CD4-positive, alpha-beta T cell treated with Interleukin-1 beta for 1 hour (primary cell): Measurements from ENCODE around the gene GIMAP4.
"Not testable (repeated sequence)": the region's sequence is repeated elsewhere in the genome, so short reads cannot be mapped to it uniquely, and the experiment has no call there.

ENCODE experiments used
- DNase-seq, 2 donors: peaks; one replicate each; pipeline ENCODE4 v3.0.0-alpha.2; 2020 to 2022

Gene GIMAP4

DNA sequence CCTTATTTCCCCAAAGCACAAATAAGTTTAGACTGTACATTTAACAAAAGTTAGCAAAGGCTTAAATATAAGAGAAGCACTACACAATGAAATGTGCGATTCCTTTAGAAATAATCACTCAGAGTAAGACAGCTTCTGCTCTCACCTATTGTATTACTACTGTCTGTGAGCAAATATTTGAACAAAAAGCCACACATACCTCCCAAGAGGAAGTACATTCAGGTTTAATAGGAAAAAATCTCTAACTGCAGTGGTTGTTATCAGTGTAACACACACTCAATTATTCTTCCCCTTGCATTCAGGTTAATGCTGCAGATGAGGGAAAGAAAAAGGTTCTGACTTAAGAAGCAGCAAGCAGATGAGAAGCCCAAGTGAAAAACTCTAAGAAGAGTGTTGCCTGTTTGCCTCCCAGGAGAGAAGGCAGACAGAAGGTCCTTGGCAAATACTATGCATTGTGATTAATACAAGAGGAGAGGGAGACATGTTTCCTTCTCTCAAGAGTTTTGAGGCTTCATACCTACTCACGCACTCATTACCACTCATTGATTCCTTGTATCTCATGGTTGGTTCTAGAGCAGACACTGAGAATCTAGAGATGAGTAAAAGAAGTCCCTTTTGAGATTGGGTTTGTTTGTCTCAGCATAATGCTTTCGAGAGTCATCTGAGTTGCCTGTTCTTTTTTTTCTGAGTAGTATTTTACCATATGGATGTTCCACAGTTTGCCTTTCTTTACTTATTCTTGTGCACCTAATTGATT is 13.6 kb downstream of the GIMAP4 start:
- no peak for DNase-seq

DNA sequence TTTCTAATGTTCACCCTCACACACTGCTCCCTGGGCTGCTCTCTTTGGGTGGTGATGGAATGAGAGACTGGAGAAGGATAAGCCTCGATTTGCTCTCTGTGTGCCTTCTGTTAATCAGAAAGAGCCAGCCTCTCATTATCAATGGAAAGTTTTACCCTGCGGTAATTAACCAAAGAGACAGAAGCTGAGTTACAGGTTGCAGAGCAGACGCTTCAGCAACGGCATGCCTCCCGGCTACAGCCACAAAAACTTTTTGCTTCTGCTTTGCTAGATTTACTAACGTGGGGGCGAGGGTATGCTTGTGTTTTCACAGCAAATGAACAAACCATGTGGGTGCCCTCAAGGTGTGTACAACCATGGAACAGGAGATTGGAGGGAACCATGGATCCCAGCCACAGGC is 18.0 kb downstream of the GIMAP4 start:
- DNase-seq = no peak

DNA sequence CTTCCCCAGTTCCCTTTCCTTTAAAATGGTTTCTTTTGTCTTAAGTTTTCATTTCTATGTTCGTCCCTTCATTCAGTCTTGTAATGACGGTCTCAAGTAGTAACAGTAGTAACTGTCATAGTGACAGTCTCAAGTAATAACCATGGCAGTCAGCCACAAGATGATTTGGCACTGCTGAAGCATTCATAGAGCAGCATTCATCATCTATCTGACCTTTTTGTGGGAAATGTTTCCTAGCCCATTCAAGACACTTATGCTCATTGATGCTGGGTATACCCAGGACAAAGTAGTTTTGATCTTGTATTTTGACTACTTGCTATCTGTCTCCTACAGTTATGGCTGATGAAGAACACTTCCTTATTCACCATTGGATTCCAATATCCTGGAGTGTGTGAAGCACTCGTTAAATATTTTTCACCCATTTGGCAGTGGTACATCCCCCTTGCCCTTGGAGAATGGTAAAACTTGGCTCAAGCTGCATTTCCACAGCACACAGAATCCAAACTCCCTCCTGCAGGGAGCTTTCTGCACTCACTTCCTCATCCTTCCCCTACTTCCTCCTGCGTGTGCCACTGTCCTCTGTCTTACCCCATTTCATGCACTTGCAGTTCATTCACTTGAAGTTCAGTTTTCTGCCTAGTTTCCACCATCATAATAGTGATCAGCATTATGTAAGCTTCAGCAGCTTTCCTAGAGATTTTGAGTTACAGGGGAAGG is 19.0 kb downstream of the GIMAP4 start:
- DNase-seq = peak in 1 of 2 donors; percentile 13

DNA sequence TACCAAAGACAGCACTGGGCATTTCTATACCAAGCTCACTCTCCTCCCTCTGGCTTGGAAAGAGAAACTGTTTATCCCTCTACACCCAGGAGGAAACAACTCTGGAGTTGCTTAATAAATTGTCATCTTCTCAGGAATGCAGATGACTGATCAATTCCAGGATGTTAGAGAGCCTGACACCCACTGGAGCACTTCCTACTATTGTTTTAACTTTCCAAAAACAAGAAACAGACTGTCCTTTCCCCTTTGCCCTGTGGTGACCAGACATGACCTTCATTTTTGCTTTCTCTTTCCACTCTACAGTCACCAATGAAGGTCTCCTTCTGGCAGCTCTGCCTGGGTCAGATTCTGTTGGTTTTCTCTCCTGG is 19.6 kb downstream of the GIMAP4 start:
- no peak for DNase-seq

- no peak for DNase-seq
Observed at GRCh38 chr7:150587551-150587950, 20.4 kb downstream of the GIMAP4 start.

DNA sequence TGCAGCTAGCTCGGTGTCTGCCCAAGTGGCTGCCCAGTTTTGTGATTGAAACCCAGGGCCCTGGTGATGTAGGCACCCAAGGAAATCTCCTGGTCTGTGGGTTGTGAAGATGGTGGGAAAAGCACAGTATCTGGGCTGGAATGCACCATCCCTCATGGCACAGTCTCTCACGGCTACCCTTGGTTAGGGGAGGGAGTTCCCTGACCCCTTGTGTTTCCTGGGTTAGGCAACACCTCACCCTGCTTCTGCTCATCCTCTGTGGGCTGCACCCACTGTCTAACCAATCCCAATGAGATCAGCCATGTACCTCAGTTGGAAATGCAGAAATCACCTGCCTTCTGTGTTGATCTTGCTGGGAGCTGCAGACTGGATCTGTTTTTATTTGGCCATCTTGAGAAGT is 27.6 kb downstream of the GIMAP4 start:
- no peak for DNase-seq

DNA sequence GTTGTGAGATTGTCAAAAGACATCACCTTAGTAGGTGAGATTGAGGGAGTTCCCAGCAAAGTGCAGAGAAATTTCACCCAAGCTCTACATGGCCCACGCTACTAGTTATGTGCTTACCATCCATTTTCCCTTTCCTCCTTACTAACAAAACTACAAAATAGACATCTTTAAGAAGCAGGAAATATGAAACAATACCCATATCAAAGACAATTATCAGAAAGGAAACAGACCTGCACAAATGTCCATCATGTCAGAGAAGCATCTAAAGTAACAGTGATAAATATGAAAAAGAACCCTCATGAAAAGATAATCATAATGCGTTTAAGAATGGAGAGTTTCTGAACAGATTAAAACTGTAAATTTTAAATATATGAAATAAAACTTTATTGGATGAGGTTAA is 28.2 kb downstream of the GIMAP4 start:
- DNase-seq = no peak

DNA sequence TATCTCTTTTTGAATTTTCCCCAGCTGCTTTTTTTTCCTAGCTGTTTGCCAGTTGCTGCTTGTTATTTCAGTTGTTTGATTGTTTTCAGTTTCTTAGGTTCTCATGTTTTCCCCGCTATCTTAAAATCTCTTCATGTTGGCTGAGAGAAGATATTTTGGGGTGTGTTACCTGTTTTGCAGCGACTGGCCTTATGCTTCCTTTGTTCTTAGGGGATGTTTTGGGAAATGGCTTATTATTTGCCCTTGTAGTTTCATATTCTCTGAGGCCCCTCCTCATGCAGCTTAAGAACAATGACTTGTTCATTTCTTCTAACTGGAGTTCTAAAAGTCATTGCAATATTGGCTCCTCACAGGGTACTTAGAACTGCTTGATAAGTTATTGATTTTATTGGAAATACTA is 36.4 kb downstream of the GIMAP4 start:
- DNase-seq = peak in 1 of 2 donors; percentile 17

DNA sequence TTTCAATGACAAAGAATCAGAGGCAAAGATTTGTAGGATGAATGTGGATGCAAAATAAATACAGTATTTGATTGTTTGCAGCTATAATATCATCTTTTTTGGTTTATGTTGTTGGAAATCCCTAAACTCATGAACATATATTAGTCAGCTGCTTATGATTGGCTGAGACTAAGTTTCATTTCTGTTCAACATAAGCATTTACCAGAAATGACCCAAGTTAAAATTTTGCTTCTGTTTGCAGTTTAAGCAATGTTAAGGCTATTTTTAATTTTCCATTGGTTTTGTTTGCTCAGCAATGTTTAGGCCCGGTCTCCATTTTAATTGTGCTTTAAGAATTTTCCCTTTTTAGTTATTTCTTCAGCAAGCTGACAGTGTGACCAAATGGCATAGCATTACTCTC is 43.0 kb downstream of the GIMAP4 start:
- no peak for DNase-seq

DNA sequence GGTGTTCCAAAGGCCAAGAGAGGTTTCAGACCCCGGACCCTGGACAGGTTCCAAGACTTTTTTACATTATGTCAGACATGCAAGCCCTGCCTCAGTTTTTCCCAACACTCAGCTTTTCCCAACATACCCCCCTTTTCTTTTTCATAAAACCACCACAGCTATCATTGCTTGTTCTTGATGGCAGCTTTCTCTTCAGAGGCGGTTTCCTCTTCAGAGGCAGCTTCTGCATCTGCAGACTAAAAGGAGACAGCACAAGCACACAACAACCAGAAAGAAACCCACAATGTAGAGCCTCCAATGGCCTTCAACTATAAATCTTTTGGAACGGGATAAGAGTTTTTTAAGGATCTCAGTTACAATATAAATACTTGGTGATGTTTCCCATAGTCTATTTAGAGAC is 45.7 kb downstream of the GIMAP4 start:
- DNase-seq = no peak

DNA sequence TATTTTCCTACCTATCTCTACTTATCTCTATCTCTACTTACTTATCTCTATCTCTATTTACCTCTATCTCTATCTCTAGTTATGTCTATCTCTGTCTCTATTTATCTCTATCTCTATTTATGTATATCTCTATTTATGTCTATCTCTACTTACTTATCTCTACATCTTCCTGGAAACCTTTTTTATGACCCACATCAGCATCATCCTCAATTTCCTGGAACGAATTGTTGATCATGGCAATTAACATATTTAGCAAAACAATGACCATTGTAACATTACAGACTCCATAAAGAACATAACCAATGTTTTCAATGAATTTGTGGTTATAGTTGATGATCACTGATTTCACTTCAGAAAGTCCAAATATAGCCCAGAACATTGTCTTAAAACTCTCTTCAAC is 46.7 kb downstream of the GIMAP4 start:
- no peak for DNase-seq

- DNase-seq = not testable (repeated sequence)
Observed at GRCh38 chr7:150614426-150614825, 47.2 kb downstream of the GIMAP4 start.

- not testable (repeated sequence) for DNase-seq
Observed at GRCh38 chr7:150615221-150615755, 48.1 kb downstream of the GIMAP4 start.

- no peak for DNase-seq
Observed at GRCh38 chr7:150620061-150620460, 52.9 kb downstream of the GIMAP4 start.

DNA sequence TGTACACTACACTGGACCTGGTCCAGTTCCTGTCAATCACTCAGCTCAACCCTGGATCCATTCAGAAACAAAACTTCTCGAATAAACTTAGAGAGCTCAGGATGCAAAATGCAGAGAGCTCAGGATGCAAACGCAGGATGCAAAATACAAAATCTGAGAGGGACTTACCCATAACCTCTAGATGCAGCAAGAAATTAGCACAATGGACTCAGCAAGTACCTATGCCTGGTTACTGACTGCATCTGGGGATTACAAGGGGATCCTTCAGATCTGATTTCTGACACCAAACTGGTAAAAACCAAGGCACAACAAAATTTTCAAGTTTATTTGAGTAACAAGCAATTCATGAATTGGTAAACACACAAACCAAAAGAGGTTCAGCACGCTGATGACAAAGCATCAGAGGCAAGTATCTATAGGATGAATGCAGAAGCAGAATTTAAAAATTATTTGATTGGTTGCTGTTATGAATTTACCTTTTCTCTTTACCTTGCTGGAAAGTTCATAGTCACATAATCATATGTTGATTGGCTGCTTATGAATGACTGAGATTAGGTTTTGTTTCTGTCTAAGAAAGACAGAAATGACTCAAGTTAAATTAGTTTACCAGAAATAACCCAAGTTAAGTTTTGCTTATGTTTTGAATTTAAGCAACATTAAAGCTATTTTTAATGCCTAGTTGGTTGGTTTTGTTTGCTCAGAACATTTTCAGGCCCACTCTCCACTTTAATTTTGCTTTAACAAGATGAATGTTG is 53.6 kb downstream of the GIMAP4 start:
- DNase-seq = no peak

GRCh38 chr7:150621376-150621775 is 54.2 kb downstream of the GIMAP4 start:
- no peak for DNase-seq
